ENCODE measurements around the gene LLGL1. TPM values are rescaled to one million over a fixed set of nuclear protein-coding genes. Genes with fewer than 3 reads are reported as not detected.

LLGL1 gene
- total RNA-seq, 2 donors from 2014 or later, result 16.6 to 23.0 TPM

Other genes starting within 250 kb of the LLGL1 start
- 10 to 100 TPM; 40.1 to 52.1 TPM for gene ATPAF2, start 186.5 kb upstream of the LLGL1 start, total RNA-seq
- gene GID4, start 186.2 kb upstream of the LLGL1 start, total RNA-seq, result 1 to 10 TPM; 7.5 to 9.0 TPM
- 10 to 100 TPM; 49.9 to 84.3 TPM for gene DRG2, start 137.7 kb upstream of the LLGL1 start, total RNA-seq
- 1 to 10 TPM; 1.0 to 2.0 TPM for gene MYO15A, start 116.9 kb upstream of the LLGL1 start, total RNA-seq
- gene ALKBH5, start 41.8 kb upstream of the LLGL1 start, total RNA-seq, result 100 to 1,000 TPM; 121 to 123 TPM
- gene FLII, start 33.1 kb downstream of the LLGL1 start, total RNA-seq, result 100 to 1,000 TPM; 247 to 285 TPM
- gene MIEF2, start 35.0 kb downstream of the LLGL1 start, total RNA-seq, result 1 to 10 TPM; 6.8 to 8.1 TPM
- 100 to 1,000 TPM in 1 of 2 donors, 10 to 100 TPM in 1; 65.6 to 144 TPM for gene TOP3A, start 89.4 kb downstream of the LLGL1 start, total RNA-seq
- gene SMCR8, start 89.7 kb downstream of the LLGL1 start, total RNA-seq, result 10 to 100 TPM; 29.1 to 32.1 TPM
- gene SHMT1, start 137.9 kb downstream of the LLGL1 start, total RNA-seq, result 10 to 100 TPM; 24.8 to 70.6 TPM
- gene EVPLL, start 152.1 kb downstream of the LLGL1 start, total RNA-seq, result not detected

Data from natural killer cell treated with Interleukin-12 subunit alpha and Interleukin-12 subunit beta and Interleukin-15 and Interleukin-18, amount 100 ng/mL, for 72 hours (primary cell).